ENCODE results near the gene TNFRSF13B. TPM values are rescaled to one million over a fixed set of nuclear protein-coding genes. Genes with fewer than 3 reads are reported as not detected.

Gene TNFRSF13B
- total RNA-seq, 1 experiment from 2014 or later, result not detected

GRCh38 chr17:16975277-16975651, 3.3 kb upstream of the TNFRSF13B start:
- intact Hi-C loops (cut with micrococcal nuclease; ENCODE audit: unreplicated experiment), result no loop called here
- ATAC-seq (no peak), DNase-seq (ENCODE audit: low read depth, low spot score) (no peak)
- Histone ChIP-seq H3K27ac (ENCODE audit: low read length) (no peak overlapping the region), H3K36me3 (ENCODE audit: control insufficient read depth, insufficient read depth, low read length) (no peaks in the 10 kb centered on the region), H3K27me3 (ENCODE audit: control insufficient read depth, insufficient read depth, low read length) (0 out of 2 replicates have a peak, but pooled peaks cover 2% of the 10 kb centered on the region), H3K9me3 (ENCODE audit: control insufficient read depth, insufficient read depth, low read depth, low read length) (no peaks in the 10 kb centered on the region), H3K4me1 (ENCODE audit: control insufficient read depth, insufficient read depth, low read length) (no peaks in the 10 kb centered on the region), H3K4me3 (ENCODE audit: low read depth in 2 of 2, low read length in 2 of 2) (no peak overlapping the region)
- BruUV-seq (replicated peaks), result no TSS peak
- POLR2A ChIA-PET, result no interaction called here
- in situ Hi-C loops (cut with HindIII; ENCODE audit: low pct_unique_long_range_greater_than_20kb, low sequenced_read_pairs), result no loop called here
- TF ChIP-seq CTCF (IDR thresholded peaks at IDR 0.05) (no peak), SIN3A (IDR thresholded peaks at IDR 0.05; ENCODE audit: borderline replicate concordance, insufficient read depth, low read depth, low read length) (no peak), TCF7L2 (IDR thresholded peaks at IDR 0.05; ENCODE audit: low read depth, low read length) (no peak), POLR2AphosphoS5 (IDR thresholded peaks at IDR 0.05; ENCODE audit: low read depth, low read length) (no peak)
- TF ChIP-seq, protein P1, sequence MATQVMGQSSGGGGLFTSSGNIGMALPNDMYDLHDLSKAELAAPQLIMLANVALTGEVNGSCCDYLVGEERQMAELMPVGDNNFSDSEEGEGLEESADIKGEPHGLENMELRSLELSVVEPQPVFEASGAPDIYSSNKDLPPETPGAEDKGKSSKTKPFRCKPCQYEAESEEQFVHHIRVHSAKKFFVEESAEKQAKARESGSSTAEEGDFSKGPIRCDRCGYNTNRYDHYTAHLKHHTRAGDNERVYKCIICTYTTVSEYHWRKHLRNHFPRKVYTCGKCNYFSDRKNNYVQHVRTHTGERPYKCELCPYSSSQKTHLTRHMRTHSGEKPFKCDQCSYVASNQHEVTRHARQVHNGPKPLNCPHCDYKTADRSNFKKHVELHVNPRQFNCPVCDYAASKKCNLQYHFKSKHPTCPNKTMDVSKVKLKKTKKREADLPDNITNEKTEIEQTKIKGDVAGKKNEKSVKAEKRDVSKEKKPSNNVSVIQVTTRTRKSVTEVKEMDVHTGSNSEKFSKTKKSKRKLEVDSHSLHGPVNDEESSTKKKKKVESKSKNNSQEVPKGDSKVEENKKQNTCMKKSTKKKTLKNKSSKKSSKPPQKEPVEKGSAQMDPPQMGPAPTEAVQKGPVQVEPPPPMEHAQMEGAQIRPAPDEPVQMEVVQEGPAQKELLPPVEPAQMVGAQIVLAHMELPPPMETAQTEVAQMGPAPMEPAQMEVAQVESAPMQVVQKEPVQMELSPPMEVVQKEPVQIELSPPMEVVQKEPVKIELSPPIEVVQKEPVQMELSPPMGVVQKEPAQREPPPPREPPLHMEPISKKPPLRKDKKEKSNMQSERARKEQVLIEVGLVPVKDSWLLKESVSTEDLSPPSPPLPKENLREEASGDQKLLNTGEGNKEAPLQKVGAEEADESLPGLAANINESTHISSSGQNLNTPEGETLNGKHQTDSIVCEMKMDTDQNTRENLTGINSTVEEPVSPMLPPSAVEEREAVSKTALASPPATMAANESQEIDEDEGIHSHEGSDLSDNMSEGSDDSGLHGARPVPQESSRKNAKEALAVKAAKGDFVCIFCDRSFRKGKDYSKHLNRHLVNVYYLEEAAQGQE (IDR thresholded peaks at IDR 0.05; ENCODE audit: insufficient read depth in 1 of 2, low read depth in 2 of 2, low read length in 1 of 2), result no peak
- CTCF ChIA-PET, result no interaction called here

- no peak overlapping the region for H3K27ac ChIP-seq (ENCODE audit: low read length)
- 0 out of 2 replicates have a peak, but pooled peaks cover 2% of the 10 kb centered on the region for H3K27me3 ChIP-seq (ENCODE audit: control insufficient read depth, insufficient read depth, low read length)
- ChIA-PET CTCF (no interaction called here), POLR2A (no interaction called here)
- ATAC-seq, result no peak
- H3K4me1 ChIP-seq (ENCODE audit: control insufficient read depth, insufficient read depth, low read length), result no peaks in the 10 kb centered on the region
- H3K9me3 ChIP-seq (ENCODE audit: control insufficient read depth, insufficient read depth, low read depth, low read length), result no peaks in the 10 kb centered on the region
- in situ Hi-C loops (cut with HindIII; ENCODE audit: low pct_unique_long_range_greater_than_20kb, low sequenced_read_pairs) (no loop called here), intact Hi-C loops (cut with micrococcal nuclease; ENCODE audit: unreplicated experiment) (no loop called here)
- no peak for DNase-seq (ENCODE audit: low read depth, low spot score)
- no peak overlapping the region for H3K4me3 ChIP-seq (ENCODE audit: low read depth in 2 of 2, low read length in 2 of 2)
- no peaks in the 10 kb centered on the region for H3K36me3 ChIP-seq (ENCODE audit: control insufficient read depth, insufficient read depth, low read length)
- no TSS peak for BruUV-seq (replicated peaks)
- TF ChIP-seq, protein P1 (IDR thresholded peaks at IDR 0.05; ENCODE audit: insufficient read depth in 1 of 2, low read depth in 2 of 2, low read length in 1 of 2), result no peak
These were observed 2.8 kb upstream of the TNFRSF13B start for GRCh38 chr17:16974569-16975276.
